GM19372 (cell line): ENCODE measurements around the gene TOMM22.
A peak's percentile ranks its signal among the peaks of the same experiment; 100 is the strongest.
"Not testable (repeated sequence)": the region's sequence is repeated elsewhere in the genome, so short reads cannot be mapped to it uniquely, and the experiment has no call there.

Experiments used
- ATAC-seq: cut with Tn5 transposase; IDR thresholded peaks from one replicate; pipeline ENCODE4 v1.9.1; 2021; ENCODE audit warnings: mild to moderate bottlenecking, low read depth, moderate library complexity; ENCODE audit not compliant: unreplicated experiment

TOMM22 gene

GRCh38 chr22:38681582-38682335 lies at the start of gene TOMM22:
TSS of gene TOMM22 (plus strand) at chr22:38681957. CDS start at chr22:38681979, 22 bp downstream.
- peak; percentile 93 for ATAC-seq

GRCh38 chr22:38632528-38632927 lies 49.2 kb upstream of the TOMM22 start:
- no peak for ATAC-seq

GRCh38 chr22:38638216-38638615 lies 43.5 kb upstream of the TOMM22 start:
- ATAC-seq, result no peak

GRCh38 chr22:38638728-38639127 lies 43.0 kb upstream of the TOMM22 start:
- ATAC-seq, result no peak

- ATAC-seq, result no peak
Measured at GRCh38 chr22:38641476-38642040, 40.2 kb upstream of the TOMM22 start.

GRCh38 chr22:38644245-38644644 lies 37.5 kb upstream of the TOMM22 start:
- ATAC-seq, result not testable (repeated sequence)

GRCh38 chr22:38645430-38645829 lies 36.3 kb upstream of the TOMM22 start:
- no peak for ATAC-seq

GRCh38 chr22:38649841-38650522 lies 31.8 kb upstream of the TOMM22 start:
- ATAC-seq, result no peak

GRCh38 chr22:38652859-38653258 lies 28.9 kb upstream of the TOMM22 start:
- ATAC-seq, result no peak

- no peak for ATAC-seq
Measured at GRCh38 chr22:38653741-38654140, 28.0 kb upstream of the TOMM22 start.

GRCh38 chr22:38655519-38656255 lies 26.1 kb upstream of the TOMM22 start:
- no peak for ATAC-seq

- peak; percentile 82 for ATAC-seq
Measured at GRCh38 chr22:38656256-38657044, 25.3 kb upstream of the TOMM22 start, which contains the start of the genes CBY1 and FAM227A. TSS of gene CBY1 (plus strand) at chr22:38656638. CDS start at chr22:38668055, 11,417 bp downstream. TSS of gene FAM227A (minus strand) at chr22:38656392. CDS start at chr22:38650168, 6,224 bp downstream.

GRCh38 chr22:38657045-38657909 lies 24.5 kb upstream of the TOMM22 start:
- ATAC-seq, result no peak

GRCh38 chr22:38674888-38675287 lies 6.9 kb upstream of the TOMM22 start:
- no peak for ATAC-seq

- no peak for ATAC-seq
Measured at GRCh38 chr22:38675833-38676232, 5.9 kb upstream of the TOMM22 start.

GRCh38 chr22:38684895-38685294 lies 3.1 kb downstream of the TOMM22 start:
- no peak for ATAC-seq

GRCh38 chr22:38685761-38686160 lies 4.0 kb downstream of the TOMM22 start:
- ATAC-seq, result no peak

- ATAC-seq, result no peak
Measured at GRCh38 chr22:38689651-38690050, 7.9 kb downstream of the TOMM22 start.

GRCh38 chr22:38694049-38694448 lies 12.3 kb downstream of the TOMM22 start:
- no peak for ATAC-seq
